Stomach (tissue), 19 donors: ENCODE measurements around the gene SEL1L2. TPM values are rescaled to one million over a fixed set of nuclear protein-coding genes. Genes with fewer than 3 reads are reported as not detected.

Experiments
- DNase-seq, 2 donors: peaks; one replicate each; pipeline versions ENCODE4 v3.0.0 to v3.0.0-alpha.2; 2013 to 2019
- H3K27ac ChIP-seq, 5 donors: fragments of 200-600 bp in 4 of 5; sonication (generic) in 4 of 5; one replicate each; pipeline ENCODE4 v1.5.1; 2013 to 2019; ENCODE audit warnings: mild to moderate bottlenecking in 1 of 5, moderate library complexity in 1 of 5
- H3K27me3 ChIP-seq, 3 donors: fragments of 200-600 bp; sonication (generic); one replicate each; pipeline ENCODE4 v1.5.1; 2017 to 2019; ENCODE audit warnings: mixed run types in 1 of 3
- H3K36me3 ChIP-seq, 4 donors: fragments of 200-600 bp; sonication (generic); 1 replicate in 3 of 4; 2 replicates in 1 of 4; pipeline ENCODE4 v1.5.1; 2016 to 2019
- H3K4me1 ChIP-seq, 4 donors: fragments of 200-600 bp; sonication (generic); one replicate each; pipeline ENCODE4 v1.5.1; 2016 to 2019
- H3K4me3 ChIP-seq, 4 donors: fragments of 200-600 bp; sonication (generic) in 3 of 4; one replicate each; pipeline ENCODE4 v1.5.1; 2016 to 2019; ENCODE audit warnings: mild to moderate bottlenecking in 1 of 4
- H3K9me3 ChIP-seq, 4 donors: fragments of 200-600 bp; sonication (generic); one replicate each; pipeline ENCODE4 v1.5.1; 2016 to 2019
- CTCF ChIP-seq, 7 experiments: fragments of 450-650 bp in 4 of 7; fragments of 200-600 bp in 3 of 7; sonication (generic) in 3 of 7; IDR thresholded peaks; one replicate each; pipeline ENCODE4 v1.5.1; 2016 to 2019; ENCODE audit warnings: antibody characterized with exemption in 7 of 7, control low read depth in 2 of 7, mild to moderate bottlenecking in 1 of 7
- EP300 ChIP-seq: sonication (generic); formaldehyde crosslinking; IDR thresholded peaks from one replicate; pipeline ENCODE4 v1.6.1; 2017; ENCODE audit warnings: antibody characterized with exemption
- POLR2A ChIP-seq, 4 donors: fragments of 450-650 bp; IDR thresholded peaks; one replicate each; pipeline ENCODE4 v1.6.1; 2016; ENCODE audit warnings: antibody characterized with exemption in 4 of 4, control low read depth in 2 of 4, mild to moderate bottlenecking in 1 of 4, moderate library complexity in 1 of 4
- POLR2AphosphoS5 ChIP-seq, 3 donors: sonication (generic); formaldehyde crosslinking; IDR thresholded peaks; one replicate each; pipeline ENCODE4 v1.6.1; 2016; ENCODE audit warnings: antibody characterized with exemption in 3 of 3
- WGBS, 5 donors: extraction: QIAGEN DNeasy Blood & Tissue Kit in 3 of 5; methylation state at CpG; one replicate each; pipeline versions ENCODE4 v1.1.5 to v1.1.7; 2013 to 2018; 5-methylcytosine and 5-hydroxymethylcytosine counted together
- intact Hi-C: fragments of 100-400 bp; cut with DNase I; formaldehyde crosslinking; loops from one replicate; pipeline ENCODE4 v1.15.1; 2023; ENCODE audit warnings: low total_unique reads
- long read RNA-seq, 10 donors: transcript quantifications; one replicate each; lab custom pipeline, GENCODE V29; 2026
- polyA plus RNA-seq, 3 donors: library from polyadenylated mRNA; stranded (reverse); fragments of 200-250 nt; gene quantifications; one replicate each; pipeline ENCODE4 v1.2.3, GENCODE V29; 2013
- total RNA-seq, 5 donors: library from RNA; depleted of rRNA; stranded (reverse); fragments of >200 nt; gene quantifications; one replicate each; pipeline versions ENCODE4 v1.1.0 to v1.2.3, GENCODE V29; 2014 to 2016
- donor health status: healthy with polysubstance abuse.
- donor health status: Bipolar disorder and iron deficiency.
- donor health status: healthy.

SEL1L2 gene, protein sequence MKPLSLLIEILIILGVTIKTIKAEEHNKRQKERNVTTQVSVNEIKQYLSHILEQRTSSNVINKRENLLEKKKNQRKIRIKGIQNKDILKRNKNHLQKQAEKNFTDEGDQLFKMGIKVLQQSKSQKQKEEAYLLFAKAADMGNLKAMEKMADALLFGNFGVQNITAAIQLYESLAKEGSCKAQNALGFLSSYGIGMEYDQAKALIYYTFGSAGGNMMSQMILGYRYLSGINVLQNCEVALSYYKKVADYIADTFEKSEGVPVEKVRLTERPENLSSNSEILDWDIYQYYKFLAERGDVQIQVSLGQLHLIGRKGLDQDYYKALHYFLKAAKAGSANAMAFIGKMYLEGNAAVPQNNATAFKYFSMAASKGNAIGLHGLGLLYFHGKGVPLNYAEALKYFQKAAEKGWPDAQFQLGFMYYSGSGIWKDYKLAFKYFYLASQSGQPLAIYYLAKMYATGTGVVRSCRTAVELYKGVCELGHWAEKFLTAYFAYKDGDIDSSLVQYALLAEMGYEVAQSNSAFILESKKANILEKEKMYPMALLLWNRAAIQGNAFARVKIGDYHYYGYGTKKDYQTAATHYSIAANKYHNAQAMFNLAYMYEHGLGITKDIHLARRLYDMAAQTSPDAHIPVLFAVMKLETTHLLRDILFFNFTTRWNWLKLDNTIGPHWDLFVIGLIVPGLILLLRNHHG
- 1 to 10 TPM in 1 of 5 donors, not detected in 4; 2.2 TPM for total RNA-seq
- polyA plus RNA-seq = not detected
- long read RNA-seq, donor 1 = 0 reads
- long read RNA-seq, donor 2 = 0 reads
- long read RNA-seq, donor 3 = 0 reads
- long read RNA-seq, donor 4 = 0 reads
- long read RNA-seq, donor 5 = 0 reads
- long read RNA-seq, donor 6 = 0 reads
- long read RNA-seq, donor 7 = 0 reads
- long read RNA-seq, donor 8 = 0 reads
- long read RNA-seq, donor 9 = 0 reads
- long read RNA-seq, donor 10 = 0 reads

GRCh38 chr20:13990465-13990864 lies at the start of gene SEL1L2:
TSS of gene SEL1L2 (minus strand) at chr20:13990614. CDS start at chr20:13990534, 80 bp downstream.
- no peak within 1 kb of the TSS for H3K4me3 ChIP-seq
- DNase-seq = peak in 1 of 2 donors; percentile 7
- no peak for TF ChIP-seq POLR2A (IDR thresholded peaks at IDR 0.05)
- TF ChIP-seq CTCF (IDR thresholded peaks at IDR 0.05) = no peak
- TF ChIP-seq EP300 = no peak
- TF ChIP-seq POLR2AphosphoS5 (IDR thresholded peaks at IDR 0.05) = no peak
- peaks cover 5 to 28% (median 11%) of the 10 kb centered on the region in 4 donors for H3K9me3 ChIP-seq
- H3K36me3 ChIP-seq = no peaks in the 10 kb centered on the region
- no peak within 1 kb of the TSS for H3K27ac ChIP-seq
- intact Hi-C loops = no loop called here
- WGBS, 5 donors = 34 to 49% (median 47%) methylated on average over 5 of the region's 5 CpGs
- H3K4me1 ChIP-seq = peaks cover 0 to 10% (median 6%) of the 10 kb centered on the region in 4 donors
- peaks cover 0 to 6% (median 0%) of the 10 kb centered on the region in 3 donors for H3K27me3 ChIP-seq

GRCh38 chr20:14036567-14036966 lies 46.2 kb upstream of the SEL1L2 start:
- no peaks in the 10 kb centered on the region for H3K27me3 ChIP-seq
- TF ChIP-seq CTCF (IDR thresholded peaks at IDR 0.05) (no peak), POLR2AphosphoS5 (IDR thresholded peaks at IDR 0.05) (no peak), EP300 (no peak)
- WGBS, 5 donors = 89 to 94% (median 92%) methylated on average over 7 of the region's 7 CpGs
- H3K4me1 ChIP-seq = no peaks in the 10 kb centered on the region
- H3K4me3 ChIP-seq = no peak overlapping the region
- H3K27ac ChIP-seq = no peak overlapping the region
- H3K9me3 ChIP-seq = no peaks in the 10 kb centered on the region
- intact Hi-C loops = no loop called here
- DNase-seq = no peak
- no peaks in the 10 kb centered on the region for H3K36me3 ChIP-seq

GRCh38 chr20:14033310-14033709 lies 42.9 kb upstream of the SEL1L2 start:
- H3K9me3 ChIP-seq = no peaks in the 10 kb centered on the region
- H3K27me3 ChIP-seq = no peaks in the 10 kb centered on the region
- TF ChIP-seq EP300 = no peak
- TF ChIP-seq POLR2A (IDR thresholded peaks at IDR 0.05) = no peak
- TF ChIP-seq CTCF (IDR thresholded peaks at IDR 0.05) = no peak
- no peak for TF ChIP-seq POLR2AphosphoS5 (IDR thresholded peaks at IDR 0.05)
- intact Hi-C loops = no loop called here
- peaks cover 0 to 4% (median 0%) of the 10 kb centered on the region in 4 donors for H3K36me3 ChIP-seq
- no peak overlapping the region for H3K27ac ChIP-seq
- DNase-seq = no peak
- no peak overlapping the region for H3K4me3 ChIP-seq
- no peaks in the 10 kb centered on the region for H3K4me1 ChIP-seq
- 82 to 92% (median 86%) methylated on average over 1 of the region's 1 CpG for WGBS, 5 donors

DNA sequence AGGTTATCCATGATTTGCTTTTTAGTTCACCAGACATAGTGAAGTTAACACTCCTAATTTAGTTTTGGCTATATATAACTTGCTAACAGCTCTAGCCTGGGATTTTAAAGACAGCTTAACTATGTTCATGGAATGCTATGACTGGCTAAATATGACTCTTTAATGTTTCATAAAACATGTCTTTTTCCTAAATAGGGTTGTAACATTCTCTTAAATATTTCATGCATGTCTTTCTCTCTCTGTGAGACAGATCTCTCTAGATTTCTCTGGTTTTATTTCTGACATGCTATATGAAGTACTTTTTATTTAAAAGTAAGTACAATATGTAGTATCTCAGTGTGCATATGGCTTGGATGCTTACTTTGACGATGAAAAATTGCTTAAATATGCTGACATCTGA lies 40.6 kb upstream of the SEL1L2 start:
- Histone ChIP-seq H3K9me3 (no peaks in the 10 kb centered on the region), H3K4me1 (no peaks in the 10 kb centered on the region), H3K36me3 (peaks cover 0 to 12% (median 4%) of the 10 kb centered on the region in 4 donors), H3K27me3 (no peaks in the 10 kb centered on the region), H3K4me3 (no peak overlapping the region), H3K27ac (no peak overlapping the region)
- TF ChIP-seq EP300 (no peak), CTCF (IDR thresholded peaks at IDR 0.05) (no peak), POLR2AphosphoS5 (IDR thresholded peaks at IDR 0.05) (no peak), POLR2A (IDR thresholded peaks at IDR 0.05) (no peak)
- 84 to 97% (median 91%) methylated on average over 1 of the region's 1 CpG for WGBS, 5 donors
- intact Hi-C loops = no loop called here
- no peak for DNase-seq
